ENCODE results near the gene DGKB. TPM values are rescaled to one million over a fixed set of nuclear protein-coding genes. Genes with fewer than 3 reads are reported as not detected.
A peak's percentile ranks its signal among the peaks of the same experiment; 100 is the strongest.

The DGKB gene
- total RNA-seq, 1 experiment from 2014 or later: not detected

DNA sequence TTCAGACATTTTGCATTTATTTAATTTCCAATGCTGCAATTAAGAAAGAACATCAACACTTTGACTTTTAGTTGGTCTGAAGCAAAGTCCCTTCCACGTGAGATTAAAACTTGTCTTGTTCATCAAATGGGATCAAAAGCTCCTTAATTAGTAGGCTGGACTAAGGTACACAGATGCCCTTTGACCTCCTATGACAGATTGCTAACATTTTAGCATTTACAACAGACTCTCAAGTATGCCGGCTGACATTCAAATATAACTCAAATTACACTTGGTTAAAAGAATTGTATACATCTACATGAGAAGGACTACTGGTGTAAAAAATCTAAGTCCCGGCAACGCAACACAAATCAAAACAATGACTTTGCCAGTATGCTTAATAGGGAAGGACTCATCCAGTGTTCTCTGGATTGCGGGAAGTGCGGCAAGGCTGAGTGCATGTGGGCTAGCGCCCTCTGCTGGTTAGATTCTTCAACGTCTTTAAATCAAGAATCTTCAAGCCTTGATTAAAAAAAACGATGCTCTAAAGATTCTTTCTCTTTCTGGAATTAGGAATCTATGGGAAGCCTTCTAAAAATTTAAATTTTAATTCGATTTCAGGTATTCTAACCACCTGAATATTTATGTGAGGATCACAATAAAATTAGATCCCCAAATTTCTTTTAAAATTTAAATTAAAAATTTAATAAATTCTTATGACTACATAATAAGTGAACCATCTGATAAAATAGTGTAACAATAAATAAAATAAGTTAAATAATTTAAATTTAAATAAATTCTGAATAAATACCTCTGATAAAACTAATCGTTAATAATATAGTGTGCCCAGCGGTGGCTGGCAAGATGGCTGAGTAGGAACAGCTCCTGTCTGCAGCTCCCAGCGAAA, 444.7 kb downstream of the DGKB start:
- in situ Hi-C loops (cut with HindIII; ENCODE audit: low pct_unique_long_range_greater_than_20kb, low sequenced_read_pairs) (no loop called here), intact Hi-C loops (cut with micrococcal nuclease; ENCODE audit: unreplicated experiment) (loop anchor here (2.0 to 5.0 kb wide), 3 partner anchors 234 to 1175 kb away; no protein-coding TSS in a partner anchor)
- Histone ChIP-seq H3K36me3 (ENCODE audit: control insufficient read depth, insufficient read depth, low read length) (no peaks in the 10 kb centered on the region), H3K4me3 (ENCODE audit: low read depth in 2 of 2, low read length in 2 of 2) (no peak overlapping the region; a peak in 1 of 4 replicates), H3K27ac (ENCODE audit: low read length) (no peak overlapping the region), H3K9me3 (ENCODE audit: control insufficient read depth, insufficient read depth, low read depth, low read length) (no peaks in the 10 kb centered on the region), H3K27me3 (ENCODE audit: control insufficient read depth, insufficient read depth, low read length) (no peaks in the 10 kb centered on the region), H3K4me1 (ENCODE audit: control insufficient read depth, insufficient read depth, low read length) (no peaks in the 10 kb centered on the region)
- BruUV-seq (replicated peaks): no TSS peak
- POLR2A ChIA-PET: no interaction called here
- ATAC-seq: peak; percentile 78
- TF ChIP-seq TCF7L2 (IDR thresholded peaks at IDR 0.05; ENCODE audit: low read depth, low read length): no peak
- TF ChIP-seq, protein P1, sequence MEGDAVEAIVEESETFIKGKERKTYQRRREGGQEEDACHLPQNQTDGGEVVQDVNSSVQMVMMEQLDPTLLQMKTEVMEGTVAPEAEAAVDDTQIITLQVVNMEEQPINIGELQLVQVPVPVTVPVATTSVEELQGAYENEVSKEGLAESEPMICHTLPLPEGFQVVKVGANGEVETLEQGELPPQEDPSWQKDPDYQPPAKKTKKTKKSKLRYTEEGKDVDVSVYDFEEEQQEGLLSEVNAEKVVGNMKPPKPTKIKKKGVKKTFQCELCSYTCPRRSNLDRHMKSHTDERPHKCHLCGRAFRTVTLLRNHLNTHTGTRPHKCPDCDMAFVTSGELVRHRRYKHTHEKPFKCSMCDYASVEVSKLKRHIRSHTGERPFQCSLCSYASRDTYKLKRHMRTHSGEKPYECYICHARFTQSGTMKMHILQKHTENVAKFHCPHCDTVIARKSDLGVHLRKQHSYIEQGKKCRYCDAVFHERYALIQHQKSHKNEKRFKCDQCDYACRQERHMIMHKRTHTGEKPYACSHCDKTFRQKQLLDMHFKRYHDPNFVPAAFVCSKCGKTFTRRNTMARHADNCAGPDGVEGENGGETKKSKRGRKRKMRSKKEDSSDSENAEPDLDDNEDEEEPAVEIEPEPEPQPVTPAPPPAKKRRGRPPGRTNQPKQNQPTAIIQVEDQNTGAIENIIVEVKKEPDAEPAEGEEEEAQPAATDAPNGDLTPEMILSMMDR (IDR thresholded peaks at IDR 0.05): peak; percentile 93
- DNase-seq (ENCODE audit: low read depth, low spot score): peak; percentile 79
- CTCF ChIA-PET: interaction anchor here (0.6 kb wide), 1 partner anchor 357 kb away, joined by 3 read pairs; no protein-coding TSS in a partner anchor

DNA sequence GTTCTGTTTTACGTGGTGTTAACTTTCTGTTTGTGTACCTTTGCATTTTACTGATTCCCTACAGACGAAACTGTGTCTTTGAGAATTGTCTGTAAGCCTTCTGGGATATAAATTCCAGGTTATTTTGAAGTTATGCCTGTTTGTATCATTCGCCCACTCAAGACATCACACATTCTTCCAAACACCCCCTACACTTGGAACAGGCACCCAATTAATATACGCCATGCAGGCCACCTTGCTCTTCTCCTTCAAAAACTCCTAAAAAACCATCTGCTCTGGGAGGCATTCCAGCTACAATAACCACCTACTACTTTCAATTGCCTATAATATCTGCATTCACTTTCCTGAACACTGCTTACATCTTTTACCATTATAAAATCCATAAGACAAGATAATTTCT, 453.3 kb downstream of the DGKB start:
- ChIA-PET POLR2A (no interaction called here), CTCF (no interaction called here)
- Histone ChIP-seq H3K4me3 (ENCODE audit: low read depth in 2 of 2, low read length in 2 of 2) (no peak overlapping the region), H3K4me1 (ENCODE audit: control insufficient read depth, insufficient read depth, low read length) (no peaks in the 10 kb centered on the region), H3K9me3 (ENCODE audit: control insufficient read depth, insufficient read depth, low read depth, low read length) (peaks cover 4% of the 10 kb centered on the region; the same call in 1 of the 2 replicates), H3K27ac (ENCODE audit: low read length) (no peak overlapping the region), H3K36me3 (ENCODE audit: control insufficient read depth, insufficient read depth, low read length) (no peaks in the 10 kb centered on the region), H3K27me3 (ENCODE audit: control insufficient read depth, insufficient read depth, low read length) (no peaks in the 10 kb centered on the region)
- intact Hi-C loops (cut with micrococcal nuclease; ENCODE audit: unreplicated experiment): no loop called here
- no TSS peak for BruUV-seq (replicated peaks)
- no peak for TF ChIP-seq POLR2AphosphoS5 (IDR thresholded peaks at IDR 0.05; ENCODE audit: low read depth, low read length)
- TF ChIP-seq, protein P2, sequence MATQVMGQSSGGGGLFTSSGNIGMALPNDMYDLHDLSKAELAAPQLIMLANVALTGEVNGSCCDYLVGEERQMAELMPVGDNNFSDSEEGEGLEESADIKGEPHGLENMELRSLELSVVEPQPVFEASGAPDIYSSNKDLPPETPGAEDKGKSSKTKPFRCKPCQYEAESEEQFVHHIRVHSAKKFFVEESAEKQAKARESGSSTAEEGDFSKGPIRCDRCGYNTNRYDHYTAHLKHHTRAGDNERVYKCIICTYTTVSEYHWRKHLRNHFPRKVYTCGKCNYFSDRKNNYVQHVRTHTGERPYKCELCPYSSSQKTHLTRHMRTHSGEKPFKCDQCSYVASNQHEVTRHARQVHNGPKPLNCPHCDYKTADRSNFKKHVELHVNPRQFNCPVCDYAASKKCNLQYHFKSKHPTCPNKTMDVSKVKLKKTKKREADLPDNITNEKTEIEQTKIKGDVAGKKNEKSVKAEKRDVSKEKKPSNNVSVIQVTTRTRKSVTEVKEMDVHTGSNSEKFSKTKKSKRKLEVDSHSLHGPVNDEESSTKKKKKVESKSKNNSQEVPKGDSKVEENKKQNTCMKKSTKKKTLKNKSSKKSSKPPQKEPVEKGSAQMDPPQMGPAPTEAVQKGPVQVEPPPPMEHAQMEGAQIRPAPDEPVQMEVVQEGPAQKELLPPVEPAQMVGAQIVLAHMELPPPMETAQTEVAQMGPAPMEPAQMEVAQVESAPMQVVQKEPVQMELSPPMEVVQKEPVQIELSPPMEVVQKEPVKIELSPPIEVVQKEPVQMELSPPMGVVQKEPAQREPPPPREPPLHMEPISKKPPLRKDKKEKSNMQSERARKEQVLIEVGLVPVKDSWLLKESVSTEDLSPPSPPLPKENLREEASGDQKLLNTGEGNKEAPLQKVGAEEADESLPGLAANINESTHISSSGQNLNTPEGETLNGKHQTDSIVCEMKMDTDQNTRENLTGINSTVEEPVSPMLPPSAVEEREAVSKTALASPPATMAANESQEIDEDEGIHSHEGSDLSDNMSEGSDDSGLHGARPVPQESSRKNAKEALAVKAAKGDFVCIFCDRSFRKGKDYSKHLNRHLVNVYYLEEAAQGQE (IDR thresholded peaks at IDR 0.05; ENCODE audit: insufficient read depth in 1 of 2, low read depth in 2 of 2, low read length in 1 of 2): no peak
- no peak for TF ChIP-seq TCF7L2 (IDR thresholded peaks at IDR 0.05; ENCODE audit: low read depth, low read length)
- no peak for TF ChIP-seq SIN3A (IDR thresholded peaks at IDR 0.05; ENCODE audit: borderline replicate concordance, insufficient read depth, low read depth, low read length)
- TF ChIP-seq, protein P1 (IDR thresholded peaks at IDR 0.05): no peak
- DNase-seq (ENCODE audit: low read depth, low spot score) (no peak), ATAC-seq (no peak)
- in situ Hi-C loops (cut with HindIII; ENCODE audit: low pct_unique_long_range_greater_than_20kb, low sequenced_read_pairs): no loop called here
